Measurements from ENCODE around the gene SELENOV. TPM values are rescaled to one million over a fixed set of nuclear protein-coding genes. Genes with fewer than 3 reads are reported as not detected.
A peak's percentile ranks its signal among the peaks of the same experiment; 100 is the strongest.

Gene SELENOV, protein sequence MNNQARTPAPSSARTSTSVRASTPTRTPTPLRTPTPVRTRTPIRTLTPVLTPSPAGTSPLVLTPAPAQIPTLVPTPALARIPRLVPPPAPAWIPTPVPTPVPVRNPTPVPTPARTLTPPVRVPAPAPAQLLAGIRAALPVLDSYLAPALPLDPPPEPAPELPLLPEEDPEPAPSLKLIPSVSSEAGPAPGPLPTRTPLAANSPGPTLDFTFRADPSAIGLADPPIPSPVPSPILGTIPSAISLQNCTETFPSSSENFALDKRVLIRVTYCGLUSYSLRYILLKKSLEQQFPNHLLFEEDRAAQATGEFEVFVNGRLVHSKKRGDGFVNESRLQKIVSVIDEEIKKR
- not detected in 2 replicates for total RNA-seq

DNA sequence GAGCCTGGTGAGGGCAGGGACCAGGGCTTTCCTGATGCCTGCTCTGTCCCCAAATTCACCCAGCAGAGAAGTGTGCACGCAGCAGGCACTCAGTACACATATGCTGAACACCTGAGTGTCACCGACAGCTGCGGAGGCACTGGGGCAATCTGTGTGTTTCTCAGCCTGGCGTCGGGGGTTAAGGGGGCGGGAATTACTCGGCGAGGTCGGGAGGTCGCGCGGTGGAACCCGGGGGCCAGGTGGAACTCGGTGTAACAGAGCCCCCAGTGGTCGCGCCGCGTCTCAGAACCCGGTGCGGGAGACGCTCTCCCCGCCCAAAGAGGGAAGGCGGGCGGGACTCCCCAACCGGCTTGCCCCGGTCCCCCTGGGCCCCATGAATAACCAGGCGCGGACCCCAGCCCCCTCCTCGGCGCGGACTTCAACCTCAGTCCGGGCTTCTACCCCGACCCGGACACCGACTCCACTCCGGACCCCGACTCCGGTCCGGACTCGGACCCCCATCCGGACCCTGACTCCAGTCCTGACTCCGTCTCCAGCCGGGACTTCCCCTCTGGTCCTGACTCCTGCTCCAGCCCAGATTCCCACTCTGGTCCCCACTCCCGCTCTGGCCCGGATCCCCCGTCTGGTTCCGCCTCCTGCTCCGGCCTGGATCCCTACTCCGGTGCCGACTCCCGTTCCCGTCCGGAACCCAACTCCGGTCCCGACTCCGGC is at the start of gene SELENOV:
TSS of gene SELENOV (plus strand) at position 300 of the 711 bp plus-strand sequence. CDS start at position 374, 74 bp downstream.
- intact Hi-C loops (cut with micrococcal nuclease) = loop anchor here (2.0 kb wide), 1 partner anchor 16 kb away; the partner anchor contains the start of gene DLL3
- H3K36me3 Mint-ChIP-seq (ENCODE audit: low read depth) = peaks cover 6% of the 10 kb centered on the region
- H3K4me3 Mint-ChIP-seq = peak within 1 kb of the TSS; percentile 60
- DNase-seq (ENCODE audit: low spot score) = no peak
- peaks cover 9% of the 10 kb centered on the region for H3K4me1 Mint-ChIP-seq (ENCODE audit: low read depth)
- H3K27ac Mint-ChIP-seq = no peak within 1 kb of the TSS
- H3K27me3 Mint-ChIP-seq (ENCODE audit: insufficient read depth) = peaks cover 43% of the 10 kb centered on the region
- H3K9me3 Mint-ChIP-seq = no peaks in the 10 kb centered on the region

DNA sequence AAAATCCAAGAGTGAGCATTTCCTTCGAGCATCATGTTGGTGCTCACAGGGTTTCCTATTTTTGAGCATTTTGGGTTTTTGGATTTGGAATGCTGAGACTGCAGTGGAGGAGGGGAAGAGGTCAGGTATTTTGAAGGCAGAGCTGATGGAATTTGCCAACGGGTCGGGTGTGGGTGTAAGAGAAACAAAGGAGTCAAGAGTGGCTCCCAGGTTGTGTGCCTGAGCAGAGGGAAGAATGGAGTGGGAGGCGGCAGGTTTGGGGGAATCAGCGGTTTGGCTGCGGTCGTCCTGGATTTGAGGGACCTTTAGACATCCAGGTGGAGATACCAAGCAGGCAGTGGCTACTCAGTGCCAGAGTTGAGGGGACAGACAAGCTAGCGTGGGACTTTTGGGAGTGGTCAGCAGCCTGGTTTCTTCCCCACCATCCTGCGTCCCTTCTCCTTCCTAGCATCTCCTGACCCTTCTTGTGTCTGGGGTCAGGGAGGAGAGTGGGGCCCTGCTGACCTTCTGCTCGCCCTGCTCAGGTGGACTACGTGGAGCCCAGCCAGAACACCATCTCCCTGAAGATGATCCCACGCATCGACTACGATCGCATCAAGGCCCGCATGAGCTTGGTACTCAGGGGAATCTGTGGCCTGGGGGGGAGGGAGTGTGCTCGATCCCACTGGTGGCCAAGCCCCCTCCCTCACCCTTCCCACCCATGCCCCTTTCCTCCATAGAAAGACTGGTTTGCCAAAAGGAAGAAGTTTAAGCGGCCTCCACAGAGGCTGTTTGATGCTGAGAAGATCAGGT is 48.8 kb upstream of the SELENOV start:
- DNase-seq (ENCODE audit: low spot score) = no peak
- no peaks in the 10 kb centered on the region for H3K9me3 Mint-ChIP-seq
- no peaks in the 10 kb centered on the region for H3K27me3 Mint-ChIP-seq (ENCODE audit: insufficient read depth)
- peaks cover 68% of the 10 kb centered on the region for H3K36me3 Mint-ChIP-seq (ENCODE audit: low read depth)
- no peak overlapping the region for H3K4me3 Mint-ChIP-seq
- intact Hi-C loops (cut with micrococcal nuclease) = no loop called here
- no peak overlapping the region for H3K27ac Mint-ChIP-seq
- H3K4me1 Mint-ChIP-seq (ENCODE audit: low read depth) = peaks cover 13% of the 10 kb centered on the region

DNA sequence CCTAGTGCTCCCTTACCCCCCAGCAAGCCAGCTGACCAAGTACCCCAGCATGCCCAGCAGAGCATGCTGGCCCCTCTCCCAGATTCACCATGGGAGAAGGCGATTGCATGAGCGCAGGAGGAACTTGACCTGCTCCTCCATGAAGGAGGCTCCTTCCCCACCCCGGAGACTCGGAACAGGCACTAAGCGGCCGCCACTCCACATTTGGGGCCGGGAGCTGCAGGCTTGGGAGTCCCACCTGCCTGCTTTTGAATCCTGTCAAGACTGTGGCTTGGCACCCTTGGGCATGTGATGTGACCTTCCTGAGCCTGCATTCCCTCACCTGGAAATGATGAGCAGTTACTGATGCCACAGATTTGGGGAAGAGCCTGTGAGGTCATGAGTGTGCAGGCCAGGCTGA is 47.0 kb upstream of the SELENOV start:
- H3K27me3 Mint-ChIP-seq (ENCODE audit: insufficient read depth) = no peaks in the 10 kb centered on the region
- H3K9me3 Mint-ChIP-seq = no peaks in the 10 kb centered on the region
- no peak overlapping the region for H3K4me3 Mint-ChIP-seq
- intact Hi-C loops (cut with micrococcal nuclease) = no loop called here
- DNase-seq (ENCODE audit: low spot score) = no peak
- no peak overlapping the region for H3K27ac Mint-ChIP-seq
- peaks cover 73% of the 10 kb centered on the region for H3K36me3 Mint-ChIP-seq (ENCODE audit: low read depth)
- peaks cover 24% of the 10 kb centered on the region for H3K4me1 Mint-ChIP-seq (ENCODE audit: low read depth)

DNA sequence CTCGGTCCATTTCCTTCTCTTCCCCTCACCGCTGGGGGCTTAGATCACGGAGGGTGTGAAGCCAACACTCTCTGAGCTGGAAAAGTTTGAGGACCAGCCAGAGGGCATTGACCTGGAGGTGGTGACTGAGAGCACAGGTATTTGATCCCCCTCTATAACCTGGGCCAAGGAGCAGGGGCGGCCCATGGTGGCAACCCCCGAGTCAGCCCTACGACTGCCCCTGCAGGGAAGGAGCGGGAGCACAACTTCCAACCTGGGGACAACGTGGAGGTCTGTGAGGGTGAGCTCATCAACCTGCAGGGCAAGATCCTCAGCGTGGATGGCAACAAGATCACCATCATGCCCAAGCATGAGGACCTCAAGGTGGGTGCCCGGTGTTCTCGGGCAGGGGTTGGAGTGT is 45.9 kb upstream of the SELENOV start:
- Mint-ChIP-seq H3K27me3 (ENCODE audit: insufficient read depth) (no peaks in the 10 kb centered on the region), H3K36me3 (ENCODE audit: low read depth) (peaks cover 68% of the 10 kb centered on the region), H3K4me3 (no peak overlapping the region), H3K27ac (no peak overlapping the region), H3K4me1 (ENCODE audit: low read depth) (peaks cover 24% of the 10 kb centered on the region), H3K9me3 (no peaks in the 10 kb centered on the region)
- DNase-seq (ENCODE audit: low spot score) = no peak
- intact Hi-C loops (cut with micrococcal nuclease) = no loop called here

DNA sequence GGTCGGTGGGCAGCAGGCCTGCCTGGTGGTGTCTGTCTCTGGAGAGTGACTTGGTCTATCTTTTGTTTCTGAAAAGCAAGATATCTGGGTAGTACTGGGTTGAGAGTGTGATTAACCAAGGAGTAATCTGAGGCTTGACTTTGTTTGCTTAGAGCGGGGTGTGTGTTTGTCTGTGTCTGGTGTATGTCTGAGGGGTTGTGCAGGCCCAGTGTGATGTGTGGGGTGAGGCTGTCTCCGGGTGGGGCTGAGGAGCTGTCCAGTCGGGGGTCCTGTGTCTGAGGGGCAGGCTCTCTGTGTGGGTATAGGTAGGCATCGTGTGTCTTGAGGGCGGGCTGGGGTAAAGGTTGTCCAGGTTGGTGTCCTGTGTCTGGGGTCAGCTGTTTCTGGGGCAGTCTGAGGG is 45.4 kb upstream of the SELENOV start:
- H3K4me1 Mint-ChIP-seq (ENCODE audit: low read depth) = peaks cover 24% of the 10 kb centered on the region

DNA sequence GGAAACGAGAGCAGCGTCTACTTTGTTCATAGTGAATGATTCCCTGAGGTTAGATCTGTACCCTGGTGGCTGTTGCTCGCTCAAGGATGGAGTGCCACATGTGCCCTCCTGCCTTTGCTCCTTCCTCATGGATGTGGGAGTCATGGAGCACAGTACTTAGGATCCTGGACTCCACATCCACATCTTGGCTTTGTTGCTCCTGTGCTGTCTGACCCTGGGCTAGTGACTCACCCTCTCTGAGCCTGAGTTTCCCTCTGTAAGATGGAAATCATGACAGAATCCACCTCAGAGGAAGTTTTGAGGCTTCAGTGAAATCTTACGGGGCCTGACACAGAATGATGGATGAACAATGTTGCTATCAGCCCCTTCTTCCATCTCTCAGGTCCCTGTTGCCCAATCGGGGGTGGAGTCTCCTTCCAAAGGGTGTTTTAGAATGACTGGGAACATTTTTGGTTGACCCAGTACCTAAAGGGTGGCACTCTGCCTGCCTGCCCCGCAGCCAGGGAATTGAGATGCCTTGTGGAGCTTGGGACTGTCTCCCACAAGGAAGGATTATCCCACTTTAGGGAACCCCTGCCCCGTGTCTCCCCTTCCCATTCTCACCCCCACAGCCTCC is 44.1 kb upstream of the SELENOV start:
- Mint-ChIP-seq H3K27ac (peak overlapping the region; percentile 76), H3K4me1 (ENCODE audit: low read depth) (peaks cover 24% of the 10 kb centered on the region), H3K4me3 (no peak overlapping the region), H3K27me3 (ENCODE audit: insufficient read depth) (no peaks in the 10 kb centered on the region), H3K36me3 (ENCODE audit: low read depth) (peaks cover 67% of the 10 kb centered on the region), H3K9me3 (no peaks in the 10 kb centered on the region)
- no peak for DNase-seq (ENCODE audit: low spot score)
- intact Hi-C loops (cut with micrococcal nuclease) = no loop called here

More for the DNA sequence above, 45.4 kb upstream of the SELENOV start:
- no peaks in the 10 kb centered on the region for H3K9me3 Mint-ChIP-seq
- no peak for DNase-seq (ENCODE audit: low spot score)
- peaks cover 72% of the 10 kb centered on the region for H3K36me3 Mint-ChIP-seq (ENCODE audit: low read depth)
- peak overlapping the region; percentile 67 for H3K27ac Mint-ChIP-seq
- no peak overlapping the region for H3K4me3 Mint-ChIP-seq
- H3K27me3 Mint-ChIP-seq (ENCODE audit: insufficient read depth) = no peaks in the 10 kb centered on the region
- intact Hi-C loops (cut with micrococcal nuclease) = no loop called here

DNA sequence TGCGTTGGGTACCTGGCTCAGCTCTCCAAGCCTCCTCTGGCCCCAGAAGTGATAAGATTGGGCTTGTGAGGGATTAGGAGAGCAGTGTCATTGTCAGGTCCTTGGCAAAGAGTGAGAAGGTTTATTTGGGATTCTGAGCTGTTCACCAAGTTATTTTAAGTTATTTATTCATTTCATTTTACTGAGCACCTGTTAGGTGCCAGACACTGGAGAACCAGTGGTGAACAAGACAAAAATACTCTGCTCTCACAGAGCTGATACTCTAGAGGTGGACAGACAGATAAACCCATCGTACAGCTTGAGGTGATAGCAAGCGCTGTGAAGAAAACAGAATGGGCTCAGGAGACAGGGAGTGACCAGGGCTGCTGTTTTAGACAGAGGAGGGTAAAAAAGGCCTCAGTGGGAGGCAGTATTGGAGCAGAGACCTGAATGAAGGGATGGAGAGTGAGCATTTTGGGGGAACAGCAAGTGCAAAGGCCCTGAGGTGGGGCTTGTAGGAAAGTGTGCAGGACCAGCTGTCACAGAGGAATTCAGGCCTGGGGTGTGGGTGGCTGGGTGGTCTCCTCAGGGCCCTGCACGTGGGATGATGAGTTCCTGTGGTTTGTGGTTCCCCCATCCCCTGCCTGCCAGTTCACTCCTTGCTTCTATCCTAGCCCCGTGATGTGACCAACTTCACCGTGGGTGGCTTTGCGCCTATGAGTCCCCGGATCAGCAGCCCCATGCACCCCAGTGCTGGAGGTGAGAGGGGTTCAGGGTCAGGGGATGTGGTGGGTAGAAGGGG is 43.0 kb upstream of the SELENOV start:
- DNase-seq (ENCODE audit: low spot score) = no peak
- H3K9me3 Mint-ChIP-seq = no peaks in the 10 kb centered on the region
- no peaks in the 10 kb centered on the region for H3K27me3 Mint-ChIP-seq (ENCODE audit: insufficient read depth)
- H3K4me3 Mint-ChIP-seq = no peak overlapping the region
- intact Hi-C loops (cut with micrococcal nuclease) = no loop called here
- peaks cover 24% of the 10 kb centered on the region for H3K4me1 Mint-ChIP-seq (ENCODE audit: low read depth)
- peak overlapping the region; percentile 61 for H3K27ac Mint-ChIP-seq
- peaks cover 62% of the 10 kb centered on the region for H3K36me3 Mint-ChIP-seq (ENCODE audit: low read depth)

DNA sequence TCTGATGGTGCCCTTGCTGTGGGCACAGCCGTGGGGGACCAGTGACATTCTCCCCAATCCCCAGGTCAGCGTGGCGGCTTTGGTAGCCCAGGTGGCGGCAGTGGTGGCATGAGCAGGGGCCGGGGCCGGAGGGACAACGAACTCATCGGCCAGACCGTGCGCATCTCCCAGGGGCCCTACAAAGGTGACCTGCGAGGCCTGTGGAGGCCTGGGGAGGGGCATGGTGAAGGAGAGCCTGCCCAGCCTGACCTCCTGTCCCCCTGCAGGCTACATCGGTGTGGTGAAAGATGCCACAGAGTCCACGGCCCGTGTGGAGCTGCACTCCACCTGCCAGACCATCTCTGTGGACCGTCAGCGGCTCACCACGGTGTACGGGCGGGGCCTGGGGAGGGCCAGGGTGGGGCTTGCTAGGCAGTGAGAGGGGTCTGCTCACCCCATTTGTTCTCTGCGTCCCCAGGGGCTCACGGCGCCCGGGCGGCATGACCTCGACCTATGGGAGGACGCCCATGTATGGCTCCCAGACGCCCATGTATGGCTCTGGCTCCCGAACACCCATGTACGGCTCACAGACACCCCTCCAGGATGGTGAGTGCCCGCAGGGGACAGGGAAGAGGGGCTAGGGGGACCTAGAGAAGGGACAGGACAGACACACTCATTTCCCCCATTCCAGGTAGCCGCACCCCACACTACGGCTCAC is 42.0 kb upstream of the SELENOV start:
- Mint-ChIP-seq H3K4me1 (ENCODE audit: low read depth) (peaks cover 24% of the 10 kb centered on the region), H3K36me3 (ENCODE audit: low read depth) (peaks cover 56% of the 10 kb centered on the region), H3K9me3 (no peaks in the 10 kb centered on the region), H3K27ac (no peak overlapping the region), H3K27me3 (ENCODE audit: insufficient read depth) (no peaks in the 10 kb centered on the region), H3K4me3 (no peak overlapping the region)
- no peak for DNase-seq (ENCODE audit: low spot score)
- intact Hi-C loops (cut with micrococcal nuclease) = no loop called here

DNA sequence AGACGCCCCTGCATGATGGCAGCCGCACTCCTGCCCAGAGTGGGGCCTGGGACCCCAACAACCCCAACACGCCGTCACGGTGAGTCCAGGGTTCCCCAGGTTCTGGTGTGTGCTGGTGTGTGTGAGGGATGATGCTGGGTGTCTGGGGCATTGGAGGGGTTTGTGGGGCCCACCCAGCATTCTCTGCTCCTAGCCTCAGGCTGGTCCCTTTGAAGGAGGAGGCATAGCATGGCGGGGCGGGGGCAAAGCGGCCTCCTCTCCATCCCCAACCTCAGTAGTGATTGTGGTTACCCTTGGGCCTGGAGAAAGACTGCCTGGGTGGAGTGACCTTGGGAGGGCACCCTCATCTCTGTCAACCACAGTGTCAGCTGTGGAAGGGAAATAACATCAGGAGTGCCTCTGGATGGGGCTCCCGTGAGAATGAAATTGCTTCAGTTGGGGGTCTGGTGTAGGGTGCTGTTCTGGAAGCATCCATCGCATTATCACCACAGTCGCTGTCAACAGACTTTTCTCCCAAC is 41.4 kb upstream of the SELENOV start:
- H3K27ac Mint-ChIP-seq = no peak overlapping the region
- H3K4me1 Mint-ChIP-seq (ENCODE audit: low read depth) = peaks cover 24% of the 10 kb centered on the region
- no peak overlapping the region for H3K4me3 Mint-ChIP-seq
- intact Hi-C loops (cut with micrococcal nuclease) = no loop called here
- no peaks in the 10 kb centered on the region for H3K9me3 Mint-ChIP-seq
- DNase-seq (ENCODE audit: low spot score) = no peak
- no peaks in the 10 kb centered on the region for H3K27me3 Mint-ChIP-seq (ENCODE audit: insufficient read depth)
- peaks cover 51% of the 10 kb centered on the region for H3K36me3 Mint-ChIP-seq (ENCODE audit: low read depth)

DNA sequence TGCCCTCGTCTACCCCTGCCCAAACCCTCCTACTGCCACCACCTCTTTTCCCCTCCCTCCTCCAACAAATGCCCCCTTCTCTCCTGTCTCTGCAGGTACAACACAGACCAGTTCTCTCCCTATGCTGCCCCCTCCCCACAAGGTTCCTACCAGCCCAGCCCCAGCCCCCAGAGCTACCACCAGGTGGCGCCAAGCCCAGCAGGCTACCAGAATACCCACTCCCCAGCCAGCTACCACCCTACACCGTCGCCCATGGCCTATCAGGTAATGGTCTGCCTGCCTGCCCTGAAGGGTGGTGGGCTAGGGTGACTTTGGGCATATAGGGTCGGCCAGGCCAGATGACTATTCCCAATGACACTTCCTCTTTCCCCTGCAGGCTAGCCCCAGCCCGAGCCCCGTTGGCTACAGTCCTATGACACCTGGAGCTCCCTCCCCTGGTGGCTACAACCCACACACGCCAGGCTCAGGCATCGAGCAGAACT is 40.8 kb upstream of the SELENOV start:
- Mint-ChIP-seq H3K4me3 (no peak overlapping the region), H3K36me3 (ENCODE audit: low read depth) (peaks cover 44% of the 10 kb centered on the region), H3K27me3 (ENCODE audit: insufficient read depth) (no peaks in the 10 kb centered on the region), H3K4me1 (ENCODE audit: low read depth) (peaks cover 24% of the 10 kb centered on the region), H3K27ac (peak overlapping the region; percentile 53), H3K9me3 (no peaks in the 10 kb centered on the region)
- DNase-seq (ENCODE audit: low spot score) = peak; percentile 57
- intact Hi-C loops (cut with micrococcal nuclease) = loop anchor here (1.0 kb wide), 1 partner anchor 58 kb away; the partner anchor contains the start of gene EID2B

DNA sequence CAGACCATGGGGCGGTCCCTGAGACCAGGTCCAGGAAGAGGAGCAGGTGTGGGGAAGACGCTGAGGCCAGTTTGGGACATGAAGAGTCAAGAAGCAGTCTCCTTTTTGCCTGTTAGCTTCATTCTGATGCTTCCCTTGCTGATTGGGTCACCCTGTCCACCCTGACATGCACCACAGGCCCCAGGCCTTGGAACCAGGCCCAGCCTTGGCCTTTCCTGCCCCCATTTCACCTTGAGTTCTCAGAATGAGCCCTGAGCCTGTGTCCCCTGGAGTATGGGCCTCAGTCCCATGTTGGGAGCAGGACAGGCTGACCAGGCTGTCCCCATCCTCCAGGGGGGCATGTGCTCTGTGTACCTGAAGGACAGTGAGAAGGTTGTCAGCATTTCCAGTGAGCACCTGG is 39.2 kb upstream of the SELENOV start:
- H3K4me1 Mint-ChIP-seq (ENCODE audit: low read depth) = peaks cover 26% of the 10 kb centered on the region
- H3K36me3 Mint-ChIP-seq (ENCODE audit: low read depth) = peaks cover 30% of the 10 kb centered on the region
- no peak overlapping the region for H3K4me3 Mint-ChIP-seq
- H3K9me3 Mint-ChIP-seq = no peaks in the 10 kb centered on the region
- intact Hi-C loops (cut with micrococcal nuclease) = no loop called here
- no peak overlapping the region for H3K27ac Mint-ChIP-seq
- H3K27me3 Mint-ChIP-seq (ENCODE audit: insufficient read depth) = no peaks in the 10 kb centered on the region
- DNase-seq (ENCODE audit: low spot score) = no peak

Data from activated T-helper 1 cell treated with anti-CD3 and anti-CD28 coated beads, Interleukin-12 subunit alpha, Interleukin-12 subunit beta, Interleukin-2, Interleukin-4 antibody, amounts not matched to agents 30 ng/mL and 10 ng/mL and 1 ng/mL, durations not matched to agents 14 hours and 24 hours and 36 hours (primary cell).